Astrocyte (in vitro differentiated cells and primary cell): ENCODE measurements around the gene RUNX1. TPM values are rescaled to one million over a fixed set of nuclear protein-coding genes. Genes with fewer than 3 reads are reported as not detected.

Source experiments
- DNase-seq: peaks from one replicate; pipeline ENCODE4 v3.0.0-alpha.2; 2010; ENCODE audit warnings: low read depth
- FAIRE-seq: peaks from 2 replicates; lab custom pipeline; 2011; peaks lifted over from hg19 to GRCh38; lab: Jason Lieb, UNC
- H2AFZ ChIP-seq: 2 replicates; pipeline ENCODE4 v1.6.0; 2012; ENCODE audit warnings: low read depth, low read length, inconsistent platforms
- H3K27ac ChIP-seq: 2 replicates; pipeline ENCODE4 v1.5.1; 2011; ENCODE audit warnings: low read depth, low read length, inconsistent platforms
- H3K27me3 ChIP-seq: 2 replicates; pipeline ENCODE4 v1.6.0; 2011; ENCODE audit warnings: low read length, inconsistent platforms; ENCODE audit not compliant: insufficient read depth
- H3K36me3 ChIP-seq: 2 replicates; pipeline ENCODE4 v1.5.1; 2011; ENCODE audit warnings: low read length, inconsistent platforms; ENCODE audit not compliant: insufficient read depth
- H3K4me1 ChIP-seq: 2 replicates; pipeline ENCODE4 v1.5.1; 2011; ENCODE audit warnings: low read length, inconsistent platforms; ENCODE audit not compliant: insufficient read depth
- H3K4me2 ChIP-seq: 2 replicates; pipeline ENCODE4 v1.6.0; 2012; ENCODE audit warnings: low read length, inconsistent platforms
- H3K4me3 ChIP-seq: 2 replicates; pipeline ENCODE4 v1.5.1; 2011; ENCODE audit warnings: low read depth, mild to moderate bottlenecking, low read length, inconsistent platforms; ENCODE audit not compliant: insufficient read depth
- H3K79me2 ChIP-seq: 2 replicates; pipeline ENCODE4 v1.6.0; 2012; ENCODE audit warnings: mild to moderate bottlenecking, low read length, inconsistent platforms; ENCODE audit not compliant: insufficient read depth
- H3K9ac ChIP-seq: 2 replicates; pipeline ENCODE4 v1.6.0; 2012; ENCODE audit warnings: mild to moderate bottlenecking, low read length, inconsistent platforms
- H3K9me3 ChIP-seq: 2 replicates; pipeline ENCODE4 v1.5.1; 2012; ENCODE audit warnings: low read depth, mild to moderate bottlenecking, low read length, inconsistent platforms; ENCODE audit not compliant: insufficient read depth
- H4K20me1 ChIP-seq: 2 replicates; pipeline ENCODE4 v1.6.0; 2012; ENCODE audit warnings: low read length, inconsistent platforms; ENCODE audit not compliant: insufficient read depth
- H3K27ac Mint-ChIP-seq: one replicate; pipeline ENCODE4 v1.8.0; 2021; ENCODE audit warnings: mild to moderate bottlenecking, mixed read lengths; ENCODE audit not compliant: unreplicated experiment
- H3K27me3 Mint-ChIP-seq: one replicate; pipeline ENCODE4 v1.8.0; 2021; ENCODE audit warnings: low read depth, mixed read lengths; ENCODE audit not compliant: unreplicated experiment
- H3K36me3 Mint-ChIP-seq: one replicate; pipeline ENCODE4 v1.8.0; 2021; ENCODE audit warnings: low read depth, mixed read lengths; ENCODE audit not compliant: unreplicated experiment
- H3K4me1 Mint-ChIP-seq: one replicate; pipeline ENCODE4 v1.8.0; 2021; ENCODE audit warnings: low read depth, mixed read lengths; ENCODE audit not compliant: unreplicated experiment
- H3K4me3 Mint-ChIP-seq: one replicate; pipeline ENCODE4 v1.8.0; 2021; ENCODE audit warnings: mild to moderate bottlenecking, moderate library complexity, mixed read lengths; ENCODE audit not compliant: unreplicated experiment
- H3K9me3 Mint-ChIP-seq: one replicate; pipeline ENCODE4 v1.8.0; 2021; ENCODE audit warnings: mild to moderate bottlenecking, mixed read lengths; ENCODE audit not compliant: unreplicated experiment
- CTCF ChIP-seq: IDR thresholded peaks from 2 replicates; pipeline ENCODE4 v1.5.1; 2011; ENCODE audit warnings: low read depth, mild to moderate bottlenecking, inconsistent platforms, low read length, moderate library complexity; ENCODE audit not compliant: insufficient read depth
- EZH2 ChIP-seq: IDR thresholded peaks from 2 replicates; pipeline ENCODE4 v1.6.1; 2012; ENCODE audit warnings: mild to moderate bottlenecking, low read length, inconsistent platforms; ENCODE audit not compliant: insufficient read depth
- total RNA-seq: library from RNA; stranded (reverse); gene quantifications from 2 replicates; pipeline ENCODE4 v1.2.1, GENCODE V29; 2021

The RUNX1 gene
- total RNA-seq, 1 donor from 2014 or later, result 84.6 TPM

- Histone ChIP-seq H4K20me1 (peaks cover 93% of the 10 kb centered on the region), H3K27ac (no peak overlapping the region), H3K79me2 (peaks cover 76% of the 10 kb centered on the region), H3K4me3 (no peak overlapping the region), H3K4me1 (peaks cover 11% of the 10 kb centered on the region), H3K9ac (no peak overlapping the region), H3K27me3 (no peaks in the 10 kb centered on the region), H3K4me2 (no peak overlapping the region), H3K9me3 (no peaks in the 10 kb centered on the region), H2AFZ (no peak overlapping the region), H3K36me3 (peaks cover 73% of the 10 kb centered on the region)
- peaks cover 19% of the 10 kb centered on the region for H3K4me1 Mint-ChIP-seq
- DNase-seq (peak; percentile 33), FAIRE-seq (no peak)
- H3K27ac Mint-ChIP-seq, result peak overlapping the region; percentile 4
- peaks cover 28% of the 10 kb centered on the region for H3K36me3 Mint-ChIP-seq
- H3K27me3 Mint-ChIP-seq, result no peaks in the 10 kb centered on the region
- H3K4me3 Mint-ChIP-seq, result no peak overlapping the region
- no peak for TF ChIP-seq CTCF
- TF ChIP-seq EZH2, result no peak
- no peaks in the 10 kb centered on the region for H3K9me3 Mint-ChIP-seq
Observed at GRCh38 chr21:34852448-34852847, 196.7 kb downstream of the RUNX1 start.

- H2AFZ ChIP-seq, result no peak overlapping the region
- no peaks in the 10 kb centered on the region for H3K9me3 Mint-ChIP-seq
- peaks cover 61% of the 10 kb centered on the region for H3K36me3 ChIP-seq
- no peak overlapping the region for H3K4me3 Mint-ChIP-seq
- H3K4me1 ChIP-seq, result peaks cover 29% of the 10 kb centered on the region
- DNase-seq, result no peak
- no peak overlapping the region for H3K4me3 ChIP-seq
- H3K9ac ChIP-seq, result no peak overlapping the region
- H3K36me3 Mint-ChIP-seq, result peaks cover 31% of the 10 kb centered on the region
- no peak overlapping the region for H3K4me2 ChIP-seq
- H4K20me1 ChIP-seq, result peaks cover 93% of the 10 kb centered on the region
- peaks cover 56% of the 10 kb centered on the region for H3K79me2 ChIP-seq
- H3K27me3 Mint-ChIP-seq, result no peaks in the 10 kb centered on the region
- peaks cover 37% of the 10 kb centered on the region for H3K4me1 Mint-ChIP-seq
- no peaks in the 10 kb centered on the region for H3K9me3 ChIP-seq
- H3K27ac Mint-ChIP-seq, result no peak overlapping the region
- no peak for FAIRE-seq
- no peaks in the 10 kb centered on the region for H3K27me3 ChIP-seq
- TF ChIP-seq EZH2 (no peak), CTCF (no peak)
- H3K27ac ChIP-seq, result no peak overlapping the region
Observed at GRCh38 chr21:34850166-34850690, 198.9 kb downstream of the RUNX1 start.

- no peak overlapping the region for H3K4me3 ChIP-seq
- H3K4me1 Mint-ChIP-seq, result peaks cover 45% of the 10 kb centered on the region
Observed at GRCh38 chr21:34846601-34847112, 202.4 kb downstream of the RUNX1 start.

More at GRCh38 chr21:34846601-34847112, 202.4 kb downstream of the RUNX1 start:
- peak overlapping the region; percentile 93 for H3K27ac Mint-ChIP-seq
- H3K9ac ChIP-seq, result peak overlapping the region; percentile 11
- peak overlapping the region; percentile 65 for H3K4me2 ChIP-seq
- H3K27ac ChIP-seq, result peak overlapping the region; percentile 23
- DNase-seq (peak; percentile 82), FAIRE-seq (no peak)
- peaks cover 25% of the 10 kb centered on the region for H3K36me3 Mint-ChIP-seq
- H3K9me3 Mint-ChIP-seq, result no peaks in the 10 kb centered on the region
- H3K4me1 ChIP-seq, result peaks cover 35% of the 10 kb centered on the region
- peaks cover 94% of the 10 kb centered on the region for H4K20me1 ChIP-seq
- peaks cover 54% of the 10 kb centered on the region for H3K36me3 ChIP-seq
- TF ChIP-seq CTCF, result no peak
- TF ChIP-seq EZH2, result no peak
- no peaks in the 10 kb centered on the region for H3K27me3 ChIP-seq
- H3K79me2 ChIP-seq, result peaks cover 56% of the 10 kb centered on the region
- H3K9me3 ChIP-seq, result no peaks in the 10 kb centered on the region
- no peak overlapping the region for H2AFZ ChIP-seq
- H3K4me3 Mint-ChIP-seq, result peak overlapping the region; percentile 29
- no peaks in the 10 kb centered on the region for H3K27me3 Mint-ChIP-seq
